Hair follicle dermal papilla cell (primary cell): Measurements from ENCODE around the gene MAT2A. TPM values are rescaled to one million over a fixed set of nuclear protein-coding genes. Genes with fewer than 3 reads are reported as not detected.

Experiments used
- small RNA-seq: library from RNA; depleted of rRNA; stranded (forward); fragments of <200 nt; gene quantifications from one replicate; pipeline ENCODE3, GENCODE V24; 2012
- total RNA-seq: library from RNA; depleted of rRNA; stranded (reverse); fragments of >200 nt; gene quantifications from 2 replicates; pipeline ENCODE4 v1.2.3, GENCODE V29; 2012

Gene MAT2A
- total RNA-seq: 240 and 245 TPM in 2 replicates

DNA sequence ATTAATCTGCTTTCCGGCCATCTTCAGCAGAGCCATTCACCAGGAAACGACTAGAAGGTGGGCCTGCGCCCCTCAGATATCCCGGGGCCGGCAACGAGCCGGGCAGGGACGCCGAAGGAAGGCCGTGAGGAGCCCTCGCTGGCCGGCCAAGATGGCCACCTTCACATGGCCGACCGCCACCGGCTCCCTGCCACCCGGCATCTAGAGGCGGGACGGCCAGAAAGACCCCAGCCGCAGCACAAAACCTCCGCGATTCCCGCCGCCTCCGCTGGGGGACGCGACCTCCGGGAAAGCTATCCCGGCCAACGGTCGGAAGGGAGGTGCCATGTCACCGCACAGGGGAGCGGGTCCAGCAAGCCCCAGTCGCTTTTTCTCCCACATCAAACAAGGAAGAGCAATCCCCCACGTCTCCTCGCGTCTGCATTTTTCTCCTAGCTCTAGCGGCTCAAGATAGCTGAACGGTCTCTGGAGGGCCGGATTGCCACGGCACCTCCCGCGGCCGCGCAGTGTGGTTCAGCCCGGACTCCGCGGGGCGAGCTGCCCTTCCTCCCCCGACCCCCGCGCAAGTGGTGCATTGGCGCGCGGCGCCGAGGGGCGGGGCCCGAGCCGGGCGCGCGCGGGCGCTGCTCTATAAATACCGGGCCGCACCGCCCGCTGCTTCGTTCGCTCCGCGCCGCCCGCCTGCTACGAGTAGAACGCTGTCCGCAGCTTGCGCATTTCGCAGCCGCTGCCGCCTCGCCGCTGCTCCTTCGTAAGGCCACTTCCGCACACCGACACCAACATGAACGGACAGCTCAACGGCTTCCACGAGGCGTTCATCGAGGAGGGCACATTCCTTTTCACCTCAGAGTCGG, at the start of gene MAT2A:
Gene MAT2A (plus strand): TSS at position 662 of the 854 bp plus-strand sequence. CDS start 120 bp downstream, at position 782.

DNA sequence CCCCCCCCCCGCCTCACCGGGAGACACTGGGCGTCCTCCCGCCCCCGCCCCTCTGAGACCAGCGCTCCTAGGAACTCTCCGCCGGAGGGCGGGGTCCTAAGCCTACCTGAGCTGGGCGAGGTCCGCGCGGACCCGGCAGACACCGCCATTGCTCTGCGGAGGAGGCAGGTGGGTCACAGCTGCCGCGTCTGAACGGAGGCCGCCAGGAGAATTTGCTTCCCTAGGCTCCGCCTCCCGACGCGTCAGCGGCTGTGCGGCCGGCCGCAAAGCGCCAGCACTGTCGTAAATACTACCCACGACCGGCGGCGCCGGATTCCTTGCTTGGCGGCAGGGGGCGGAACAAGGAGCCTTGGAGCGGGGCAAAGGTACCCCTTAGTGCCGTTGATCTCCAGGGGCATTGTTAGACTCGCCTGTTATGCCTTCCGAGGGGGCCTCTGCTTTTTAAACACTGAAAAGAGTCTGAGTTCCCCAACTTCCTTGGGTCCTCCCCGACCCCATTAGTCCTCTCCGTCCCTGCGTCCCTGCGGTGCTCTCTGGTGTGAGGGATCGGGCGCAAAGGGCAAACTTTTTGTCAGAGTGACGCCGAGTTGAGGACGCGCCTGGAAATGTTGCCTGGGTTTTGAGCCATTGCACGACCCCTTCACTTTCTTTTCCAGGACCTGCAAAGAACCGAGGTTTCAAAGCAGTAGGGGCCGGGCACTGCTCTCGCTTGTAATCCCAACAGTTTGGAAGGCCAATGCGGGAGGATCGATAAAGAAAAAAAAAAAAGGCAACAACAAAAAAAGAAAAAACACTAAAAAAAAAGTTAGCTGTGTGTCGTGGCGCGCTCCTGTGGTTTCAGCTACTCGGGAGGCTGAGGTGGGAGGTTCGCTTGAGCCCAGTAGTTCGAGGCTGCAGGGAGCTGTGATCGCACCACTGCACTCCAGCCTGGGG, 22.6 kb downstream of the MAT2A start, which contains the start of gene GGCX:
Gene GGCX (minus strand): TSS at position 214 of the 933 bp plus-strand sequence. CDS start 65 bp downstream, at position 149.

DNA sequence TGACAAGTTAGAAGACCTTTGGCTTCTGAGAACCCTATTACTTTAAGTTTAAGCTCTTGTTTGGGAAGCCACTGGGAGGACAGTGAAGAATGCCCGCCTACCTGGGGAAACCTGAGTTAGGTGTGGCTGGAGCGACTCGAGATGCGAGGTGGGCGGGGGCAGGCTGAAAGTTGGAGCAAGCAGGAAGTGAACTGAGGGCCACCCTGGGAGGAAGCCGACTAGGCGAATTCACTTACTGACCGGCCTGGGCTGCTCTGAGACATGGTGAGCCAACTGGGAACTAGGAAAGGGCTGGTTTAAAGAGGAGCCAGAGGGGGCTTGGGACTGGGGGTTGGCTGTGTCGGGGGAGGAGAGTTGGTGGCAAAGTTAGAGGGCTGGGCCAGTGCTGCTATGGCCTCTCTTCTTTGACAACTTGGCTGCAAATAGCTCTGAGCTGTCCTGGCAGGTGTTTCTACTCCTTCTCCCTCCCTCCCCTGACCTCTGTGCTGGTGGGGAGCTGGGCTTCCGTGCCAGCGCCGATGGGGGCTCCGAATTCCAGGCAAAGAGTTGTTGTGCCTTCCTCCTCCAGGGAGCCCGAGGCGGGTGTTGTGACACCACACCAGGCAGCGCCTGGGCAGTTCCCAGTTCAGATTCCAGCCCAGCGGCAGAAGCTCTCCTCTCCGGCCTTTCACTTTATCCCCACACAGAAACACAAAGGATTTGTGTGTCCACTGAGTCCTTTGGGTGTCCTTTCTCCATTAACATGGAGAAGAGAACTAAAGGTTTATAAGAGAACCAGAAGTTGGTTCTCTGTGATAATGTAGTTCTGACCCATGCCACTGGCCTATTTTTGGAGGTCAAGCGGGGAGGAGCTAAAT, 38.6 kb downstream of the MAT2A start, which contains the start of gene VAMP8:
Gene VAMP8 (plus strand): TSS at position 201 of the 857 bp plus-strand sequence. CDS start 61 bp downstream, at position 262.

DNA sequence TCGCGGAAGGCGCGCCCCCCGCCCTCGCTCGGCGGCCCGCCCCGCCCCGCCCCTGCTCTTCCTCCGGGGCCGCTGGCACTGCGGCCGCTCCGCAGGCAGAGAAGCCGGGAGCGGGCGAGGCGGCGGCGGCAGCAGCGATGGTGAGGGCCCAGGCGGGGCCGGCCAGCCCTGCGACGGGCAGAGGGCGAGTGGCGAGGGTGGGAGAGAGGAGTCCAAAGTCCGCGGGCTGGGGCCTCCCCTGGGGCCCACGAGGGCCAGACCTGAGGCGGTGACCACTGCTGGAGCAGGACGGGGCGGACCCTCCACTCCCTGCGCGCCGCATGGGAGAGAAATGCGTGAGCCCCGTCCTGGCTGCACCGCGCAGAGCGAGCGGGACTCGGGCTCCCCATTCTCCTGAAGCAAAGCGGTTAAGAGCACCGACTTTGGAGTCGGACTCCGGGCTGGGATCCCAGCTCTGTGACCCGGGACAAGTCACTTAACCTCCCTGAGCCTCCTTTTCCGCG, 45.4 kb downstream of the MAT2A start, which contains the start of gene VAMP5:
Gene VAMP5 (plus strand): TSS at position 78 of the 503 bp plus-strand sequence. CDS start 60 bp downstream, at position 138.

Small RNAs within 50 kb of the gene (small RNA-seq; reads per million reads assigned to genes)
- gene RN7SL126P: not detected

Other genes with a start within 250 kb of the MAT2A start
- gene TGOLN2, start 211.2 kb upstream of the MAT2A start, total RNA-seq: 134 and 142 TPM in 2 replicates
- 48.3 and 51.9 TPM in 2 replicates for gene RETSAT, start 184.6 kb upstream of the MAT2A start, total RNA-seq
- gene ELMOD3, start 184.4 kb upstream of the MAT2A start, total RNA-seq: 15.3 and 23.2 TPM in 2 replicates
- gene CAPG, start 128.8 kb upstream of the MAT2A start, total RNA-seq: 148 and 262 TPM in 2 replicates
- 1.6 TPM in 1 of 2 replicates, not detected in the other for gene SH2D6, start 120.5 kb upstream of the MAT2A start, total RNA-seq
- gene GGCX, start 22.3 kb downstream of the MAT2A start, total RNA-seq: 49.3 and 54.7 TPM in 2 replicates
- 1.5 and 1.9 TPM in 2 replicates for gene VAMP8, start 38.4 kb downstream of the MAT2A start, total RNA-seq
- 32.5 and 59.5 TPM in 2 replicates for gene VAMP5, start 45.3 kb downstream of the MAT2A start, total RNA-seq
- 117 and 168 TPM in 2 replicates for gene RNF181, start 56.6 kb downstream of the MAT2A start, total RNA-seq
- gene TMEM150A, start 63.5 kb downstream of the MAT2A start, total RNA-seq: 15.9 and 22.7 TPM in 2 replicates
- gene C2orf68, start 72.9 kb downstream of the MAT2A start, total RNA-seq: 20.2 and 24.3 TPM in 2 replicates
- 33.5 and 39.4 TPM in 2 replicates for gene USP39, start 77.0 kb downstream of the MAT2A start, total RNA-seq
- gene SFTPB, start 129.0 kb downstream of the MAT2A start, total RNA-seq: not detected in 2 replicates
- not detected in 2 replicates for gene GNLY, start 155.2 kb downstream of the MAT2A start, total RNA-seq
- gene ATOH8, start 214.8 kb downstream of the MAT2A start, total RNA-seq: 3.6 and 5.7 TPM in 2 replicates